Fibroblast of lung (primary cell): ENCODE results near the gene NAV1. TPM values are rescaled to one million over a fixed set of nuclear protein-coding genes. Genes with fewer than 3 reads are reported as not detected.

Experiments
- DNase-seq, 2 donors: peaks; one replicate each; pipeline versions ENCODE4 v3.0.0 to v3.0.0-alpha.2; 2010; ENCODE audit warnings: low read depth in 2 of 2
- H2AFZ ChIP-seq: 2 replicates; pipeline ENCODE4 v1.5.1; 2012; ENCODE audit warnings: low read length, control low read depth, inconsistent platforms
- H3K27ac ChIP-seq: 2 replicates; pipeline ENCODE4 v1.5.1; 2011; ENCODE audit warnings: low read length, control low read depth; ENCODE audit not compliant: insufficient read depth
- H3K27me3 ChIP-seq: 2 replicates; pipeline ENCODE4 v1.5.1; 2011; ENCODE audit warnings: mild to moderate bottlenecking, low read length; ENCODE audit not compliant: control insufficient read depth, insufficient read depth
- H3K36me3 ChIP-seq: 2 replicates; pipeline ENCODE4 v1.5.1; 2011; ENCODE audit warnings: low read length; ENCODE audit not compliant: control insufficient read depth, insufficient read depth
- H3K4me1 ChIP-seq: 2 replicates; pipeline ENCODE4 v1.5.1; 2011; ENCODE audit warnings: low read length; ENCODE audit not compliant: control insufficient read depth, insufficient read depth; ENCODE audit errors: extremely low read depth
- H3K4me2 ChIP-seq: 2 replicates; pipeline ENCODE4 v1.5.1; 2011; ENCODE audit warnings: low read length, control low read depth; ENCODE audit not compliant: insufficient read depth; ENCODE audit errors: extremely low read depth
- H3K4me3 ChIP-seq, 4 experiments: fragments of 200-600 bp in 1 of 4; sonication (generic) in 1 of 4; replicated peaks in 1 of 4; 2 replicates each; pipeline ENCODE4 v1.5.1; 2011 to 2016; ENCODE audit warnings: low read length in 4 of 4, low read depth in 3 of 4, mild to moderate bottlenecking in 3 of 4, control low read depth in 2 of 4, inconsistent platforms in 1 of 4, mixed read lengths in 1 of 4; ENCODE audit not compliant: insufficient read depth in 1 of 4; ENCODE audit errors: control extremely low read depth in 1 of 4
- H3K79me2 ChIP-seq: 2 replicates; pipeline ENCODE4 v1.5.1; 2012; ENCODE audit warnings: mild to moderate bottlenecking, low read length, inconsistent platforms; ENCODE audit not compliant: control insufficient read depth, insufficient read depth
- H3K9ac ChIP-seq: 2 replicates; pipeline ENCODE4 v1.5.1; 2011; ENCODE audit warnings: mild to moderate bottlenecking, low read length, control low read depth; ENCODE audit not compliant: insufficient read depth
- H3K9me3 ChIP-seq: 2 replicates; pipeline ENCODE4 v1.5.1; 2012; ENCODE audit warnings: low read depth, low read length; ENCODE audit not compliant: control insufficient read depth, insufficient read depth
- H4K20me1 ChIP-seq: 2 replicates; pipeline ENCODE4 v1.5.1; 2011; ENCODE audit warnings: low read length; ENCODE audit not compliant: control insufficient read depth, insufficient read depth; ENCODE audit errors: extremely low read depth
- EZH2 ChIP-seq: IDR thresholded peaks from 2 replicates; pipeline ENCODE4 v1.5.1; 2012; ENCODE audit warnings: low read length, control low read depth, mild to moderate bottlenecking; ENCODE audit errors: missing control alignments
- polyA plus RNA-seq, 2 donors: library from polyadenylated mRNA; depleted of rRNA in 1 of 2; stranded (reverse) in 1 of 2; unstranded in 1 of 2; fragments of >200 nt; gene quantifications; 2 replicates each; pipeline ENCODE4 v1.2.1, GENCODE V29; 2011 to 2012; ENCODE audit warnings: missing spikeins in 1 of 2
- total RNA-seq: library from RNA; depleted of rRNA; stranded (reverse); fragments of >200 nt; gene quantifications from 2 replicates; pipeline ENCODE4 v1.2.1, GENCODE V29; 2014
- TF ChIP-seq, protein P1 (sequence below), 2 donors: IDR thresholded peaks in 1 of 2; conservative IDR thresholded peaks in 1 of 2; 1 replicate in 1 of 2; 2 replicates in 1 of 2; pipeline ENCODE4 v1.5.1; 2011 to 2012; ENCODE audit warnings: low read length in 2 of 2, control low read depth in 1 of 2, inconsistent platforms in 1 of 2, low read depth in 1 of 2, mild to moderate bottlenecking in 1 of 2

The NAV1 gene
- total and polyA plus RNA-seq, 2 donors (not counting 1 experiment from before 2014, with no cell fraction given): 19.8 to 64.0 TPM

DNA sequence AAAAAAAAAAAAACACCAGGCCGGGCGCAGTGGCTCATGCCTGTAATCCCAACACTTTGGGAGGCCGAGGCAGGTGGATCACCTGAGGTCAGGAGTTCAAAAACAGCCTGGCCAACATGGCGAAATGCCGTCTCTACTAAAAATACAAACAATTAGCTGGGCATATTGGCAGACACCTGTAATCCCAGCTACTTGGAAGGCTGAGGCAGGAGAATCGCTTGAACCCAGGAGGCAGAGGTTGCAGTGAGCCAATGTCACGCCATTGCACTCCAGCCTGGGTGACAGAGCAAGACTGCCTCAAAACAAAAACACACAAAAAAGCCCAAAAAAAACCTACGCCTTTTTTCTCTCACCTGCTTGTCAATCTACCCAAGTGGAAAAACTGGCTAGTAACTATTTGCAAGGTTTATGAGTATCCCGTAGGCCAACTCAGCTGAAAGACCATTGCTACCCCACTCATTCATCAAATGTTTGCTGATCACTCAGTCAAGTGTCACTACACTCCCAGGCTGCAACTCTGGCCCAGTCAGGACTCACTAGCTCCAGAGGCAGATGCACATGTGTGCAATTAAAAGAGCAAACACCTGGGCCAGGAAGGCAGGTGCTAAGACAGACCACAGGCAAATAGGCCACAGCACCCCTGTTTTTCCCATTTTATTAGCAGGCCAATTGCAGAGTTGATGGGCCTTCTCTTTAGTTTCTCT is 34.0 kb upstream of the NAV1 start:
- Histone ChIP-seq H3K4me1 (peaks cover 42% of the 10 kb centered on the region), H3K9me3 (no peaks in the 10 kb centered on the region), H4K20me1 (no peaks in the 10 kb centered on the region), H3K36me3 (peaks cover 7% of the 10 kb centered on the region), H3K27ac (peak overlapping the region; percentile 95), H3K9ac (peak overlapping the region; percentile 59), H2AFZ (no peak overlapping the region), H3K27me3 (no peaks in the 10 kb centered on the region), H3K4me3 (peak overlapping the region; percentile 70 to 85 (median 80)), H3K79me2 (peaks cover 63% of the 10 kb centered on the region), H3K4me2 (peak overlapping the region; percentile 65)
- no peak for DNase-seq
- TF ChIP-seq, protein P1, sequence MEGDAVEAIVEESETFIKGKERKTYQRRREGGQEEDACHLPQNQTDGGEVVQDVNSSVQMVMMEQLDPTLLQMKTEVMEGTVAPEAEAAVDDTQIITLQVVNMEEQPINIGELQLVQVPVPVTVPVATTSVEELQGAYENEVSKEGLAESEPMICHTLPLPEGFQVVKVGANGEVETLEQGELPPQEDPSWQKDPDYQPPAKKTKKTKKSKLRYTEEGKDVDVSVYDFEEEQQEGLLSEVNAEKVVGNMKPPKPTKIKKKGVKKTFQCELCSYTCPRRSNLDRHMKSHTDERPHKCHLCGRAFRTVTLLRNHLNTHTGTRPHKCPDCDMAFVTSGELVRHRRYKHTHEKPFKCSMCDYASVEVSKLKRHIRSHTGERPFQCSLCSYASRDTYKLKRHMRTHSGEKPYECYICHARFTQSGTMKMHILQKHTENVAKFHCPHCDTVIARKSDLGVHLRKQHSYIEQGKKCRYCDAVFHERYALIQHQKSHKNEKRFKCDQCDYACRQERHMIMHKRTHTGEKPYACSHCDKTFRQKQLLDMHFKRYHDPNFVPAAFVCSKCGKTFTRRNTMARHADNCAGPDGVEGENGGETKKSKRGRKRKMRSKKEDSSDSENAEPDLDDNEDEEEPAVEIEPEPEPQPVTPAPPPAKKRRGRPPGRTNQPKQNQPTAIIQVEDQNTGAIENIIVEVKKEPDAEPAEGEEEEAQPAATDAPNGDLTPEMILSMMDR (conservative IDR thresholded peaks at IDR 0.05 in 1 of 2, IDR thresholded peaks at IDR 0.05 in 1 of 2; ENCODE audit: low read depth in 1 of 2, low read length in 2 of 2): no peak
- no peak for TF ChIP-seq EZH2

DNA sequence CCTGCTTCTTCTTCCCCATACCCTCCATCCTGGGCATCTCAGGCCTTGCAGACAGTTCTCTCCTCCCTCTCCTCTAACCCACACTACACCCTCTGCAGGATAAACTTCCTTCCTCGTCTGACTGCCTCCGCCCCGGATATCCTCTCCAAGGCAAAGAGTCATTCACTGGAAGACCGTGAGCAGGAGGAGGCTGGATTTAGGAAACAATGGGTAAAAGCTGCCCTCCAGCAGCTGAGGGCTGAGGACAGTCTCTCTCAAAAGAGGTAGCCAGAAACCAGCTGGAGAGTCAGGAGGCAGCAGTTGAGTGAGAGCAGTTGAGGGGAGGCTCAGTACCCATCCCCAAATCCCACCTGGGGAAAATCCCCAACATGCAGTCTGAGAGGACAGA is 33.4 kb upstream of the NAV1 start:
- Histone ChIP-seq H3K79me2 (peaks cover 58% of the 10 kb centered on the region), H3K27me3 (no peaks in the 10 kb centered on the region), H3K27ac (peak overlapping the region; percentile 95), H3K36me3 (peaks cover 5% of the 10 kb centered on the region), H2AFZ (no peak overlapping the region), H3K9me3 (no peaks in the 10 kb centered on the region), H3K4me1 (peaks cover 37% of the 10 kb centered on the region), H3K4me3 (peak overlapping the region; percentile 70 to 85 (median 80)), H3K4me2 (peak overlapping the region; percentile 65), H4K20me1 (no peaks in the 10 kb centered on the region), H3K9ac (peak overlapping the region; percentile 96)
- TF ChIP-seq, protein P1 (conservative IDR thresholded peaks at IDR 0.05 in 1 of 2, IDR thresholded peaks at IDR 0.05 in 1 of 2; ENCODE audit: low read depth in 1 of 2, low read length in 2 of 2): no peak
- no peak for TF ChIP-seq EZH2
- DNase-seq: peak; percentile 77 to 79

DNA sequence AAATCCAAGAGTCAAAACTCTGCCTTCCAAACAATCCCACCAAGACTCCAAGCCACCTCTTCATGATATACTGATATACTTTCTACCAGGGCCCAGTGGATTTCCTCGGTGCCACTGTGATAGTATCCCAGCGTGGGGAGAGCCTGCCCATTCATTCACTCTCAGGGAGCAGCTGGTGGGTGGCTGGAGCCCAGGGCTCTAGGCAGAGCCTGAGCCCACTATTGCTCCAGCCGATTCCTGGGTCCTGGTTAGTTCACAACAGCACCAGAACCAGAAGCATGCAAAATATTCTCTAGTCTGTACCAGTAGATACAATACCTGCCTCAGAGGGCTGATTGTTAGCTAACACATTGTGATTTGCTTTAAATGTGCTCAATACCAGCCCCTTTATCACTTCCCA is 32.8 kb upstream of the NAV1 start:
- H3K4me1 ChIP-seq: peaks cover 31% of the 10 kb centered on the region
- H3K4me2 ChIP-seq: peak overlapping the region; percentile 65
- no peak for DNase-seq
- no peaks in the 10 kb centered on the region for H3K9me3 ChIP-seq
- no peak overlapping the region for H2AFZ ChIP-seq
- peak overlapping the region; percentile 95 for H3K27ac ChIP-seq
- H3K79me2 ChIP-seq: peaks cover 52% of the 10 kb centered on the region
- peaks cover 4% of the 10 kb centered on the region for H3K36me3 ChIP-seq
- TF ChIP-seq, protein P1 (conservative IDR thresholded peaks at IDR 0.05 in 1 of 2, IDR thresholded peaks at IDR 0.05 in 1 of 2; ENCODE audit: low read depth in 1 of 2, low read length in 2 of 2): no peak
- no peak for TF ChIP-seq EZH2
- peak overlapping the region; percentile 96 for H3K9ac ChIP-seq
- no peaks in the 10 kb centered on the region for H4K20me1 ChIP-seq
- H3K27me3 ChIP-seq: no peaks in the 10 kb centered on the region
- peak overlapping the region; percentile 70 to 85 (median 80) for H3K4me3 ChIP-seq
